Liver (tissue), 9 donors: ENCODE results near the gene MAP1LC3B2. TPM values are rescaled to one million over a fixed set of nuclear protein-coding genes. Genes with fewer than 3 reads are reported as not detected.

Experiments used
- DNase-seq: peaks from one replicate; pipeline ENCODE4 v3.0.0-alpha.2; 2017; ENCODE audit warnings: low spot score
- H3K27ac ChIP-seq, 2 donors: one replicate each; pipeline ENCODE4 v1.7.0; 2013; ENCODE audit warnings: inconsistent platforms in 2 of 2, low read length in 2 of 2, control low read depth in 1 of 2, low read depth in 1 of 2, mild to moderate bottlenecking in 1 of 2
- H3K27me3 ChIP-seq, 4 donors: one replicate each; pipeline versions ENCODE4 v1.6.1 to v1.7.0; 2013; ENCODE audit warnings: low read length in 3 of 4, inconsistent platforms in 1 of 4, mild to moderate bottlenecking in 1 of 4, moderate library complexity in 1 of 4; ENCODE audit not compliant: control insufficient read depth in 4 of 4, insufficient read depth in 4 of 4
- H3K36me3 ChIP-seq, 4 donors: one replicate each; pipeline versions ENCODE4 v1.6.1 to v1.7.0; 2013; ENCODE audit warnings: low read length in 3 of 4, mild to moderate bottlenecking in 3 of 4, low read depth in 1 of 4, moderate library complexity in 1 of 4; ENCODE audit not compliant: control insufficient read depth in 4 of 4, insufficient read depth in 3 of 4
- H3K4me1 ChIP-seq, 4 donors: one replicate each; pipeline versions ENCODE4 v1.6.1 to v1.7.0; 2013; ENCODE audit warnings: low read length in 3 of 4, mild to moderate bottlenecking in 3 of 4, moderate library complexity in 1 of 4; ENCODE audit not compliant: control insufficient read depth in 4 of 4, insufficient read depth in 4 of 4
- H3K4me3 ChIP-seq, 3 donors: one replicate each; pipeline versions ENCODE4 v1.6.1 to v1.7.0; 2013; ENCODE audit warnings: low read length in 3 of 3, control low read depth in 1 of 3, low read depth in 1 of 3, mild to moderate bottlenecking in 1 of 3
- H3K9ac ChIP-seq, 2 donors: one replicate each; pipeline ENCODE4 v1.7.0; 2013; ENCODE audit warnings: low read length in 2 of 2, mild to moderate bottlenecking in 2 of 2, moderate library complexity in 2 of 2, control low read depth in 1 of 2, low read depth in 1 of 2
- H3K9me3 ChIP-seq, 4 donors: one replicate each; pipeline versions ENCODE4 v1.6.1 to v1.7.0; 2013; ENCODE audit warnings: low read length in 3 of 4; ENCODE audit not compliant: control insufficient read depth in 4 of 4
- ATF3 ChIP-seq: IDR thresholded peaks from 2 replicates; pipeline ENCODE4 v1.6.1; 2016; ENCODE audit warnings: antibody characterized with exemption
- CTCF ChIP-seq: fragments of 150-350 bp; IDR thresholded peaks from 2 replicates; pipeline ENCODE4 v1.5.1; 2017; ENCODE audit warnings: improper control_type of control experiment, low read depth, low read length; ENCODE audit not compliant: missing input control
- EGR1 ChIP-seq, 2 donors: IDR thresholded peaks; 2 replicates each; pipeline ENCODE4 v1.6.1; 2016 to 2018; ENCODE audit warnings: antibody characterized with exemption in 2 of 2, low read depth in 2 of 2
- FOXA1 ChIP-seq: IDR thresholded peaks from 2 replicates; pipeline ENCODE4 v1.6.1; 2016; ENCODE audit warnings: antibody characterized with exemption
- FOXA2 ChIP-seq: IDR thresholded peaks from 2 replicates; pipeline ENCODE4 v1.6.1; 2016; ENCODE audit warnings: antibody characterized with exemption
- GABPA ChIP-seq, 2 donors: IDR thresholded peaks in 1 of 2; conservative IDR thresholded peaks in 1 of 2; 2 replicates each; pipeline ENCODE4 v1.6.1; 2016; ENCODE audit warnings: antibody characterized with exemption in 2 of 2, mild to moderate bottlenecking in 1 of 2, moderate library complexity in 1 of 2
- HNF4A ChIP-seq, 2 donors: conservative IDR thresholded peaks; 2 replicates each; pipeline ENCODE4 v1.6.1; 2016; ENCODE audit warnings: antibody characterized with exemption in 2 of 2, mild to moderate bottlenecking in 2 of 2
- HNF4G ChIP-seq: IDR thresholded peaks from 2 replicates; pipeline ENCODE4 v1.6.1; 2016; ENCODE audit warnings: antibody characterized with exemption
- JUND ChIP-seq, 2 donors: IDR thresholded peaks; 2 replicates each; pipeline ENCODE4 v1.6.1; 2016; ENCODE audit warnings: antibody characterized with exemption in 2 of 2
- MAX ChIP-seq: IDR thresholded peaks from 2 replicates; pipeline ENCODE4 v1.6.1; 2016; ENCODE audit warnings: antibody characterized with exemption
- RAD21 ChIP-seq, 2 donors: IDR thresholded peaks; 2 replicates each; pipeline ENCODE4 v1.6.1; 2016; ENCODE audit warnings: antibody characterized with exemption in 2 of 2, mild to moderate bottlenecking in 2 of 2
- REST ChIP-seq: IDR thresholded peaks from 2 replicates; pipeline ENCODE4 v1.6.1; 2016; ENCODE audit warnings: antibody characterized with exemption, mild to moderate bottlenecking
- RXRA ChIP-seq, 2 donors: IDR thresholded peaks; 2 replicates each; pipeline ENCODE4 v1.6.1; 2017 to 2018; ENCODE audit warnings: antibody characterized with exemption in 2 of 2, mild to moderate bottlenecking in 1 of 2
- SP1 ChIP-seq: IDR thresholded peaks from 2 replicates; pipeline ENCODE4 v1.6.1; 2018; ENCODE audit warnings: antibody characterized with exemption, mild to moderate bottlenecking
- YY1 ChIP-seq: IDR thresholded peaks from 2 replicates; pipeline ENCODE4 v1.6.1; 2016; ENCODE audit warnings: antibody characterized with exemption, mild to moderate bottlenecking
- ZBTB33 ChIP-seq: IDR thresholded peaks from 2 replicates; pipeline ENCODE4 v1.6.1; 2016; ENCODE audit warnings: antibody characterized with exemption
- WGBS: extraction: QIAGEN DNeasy Blood & Tissue Kit; methylation state at CpG from one replicate; pipeline ENCODE4 v1.1.7; 2013; 5-methylcytosine and 5-hydroxymethylcytosine counted together
- polyA plus RNA-seq, 2 donors: library from polyadenylated mRNA; stranded (reverse) in 1 of 2; unstranded in 1 of 2; fragments of 200-250 nt in 1 of 2; fragments of >200 nt in 1 of 2; fragmentation: Nextera tagmentation in 1 of 2; extraction: Ambion mirVana in 1 of 2; gene quantifications; one replicate each; pipeline versions ENCODE4 v1.2.1 to v1.2.3, GENCODE V29; 2013 to 2015
- total RNA-seq, 2 donors: library from RNA; depleted of rRNA; stranded (reverse); fragments of >200 nt; gene quantifications; one replicate each; pipeline ENCODE4 v1.2.3, GENCODE V29; 2014
- donor health status: healthy.
- donor health status: healthy.
- donor health status: healthy.
- donor health status: healthy.
- donor health status: healthy.

MAP1LC3B2 gene
- total RNA-seq (not detected), polyA plus RNA-seq (1 to 10 TPM; 1.3 to 7.7 TPM)

GRCh38 chr12:116559162-116559935, at the start of gene MAP1LC3B2:
MAP1LC3B2 (plus strand) TSS chr12:116559381; CDS start chr12:116575943, 16,562 bp downstream.
- WGBS, result 61% methylated on average over 19 of the region's 19 CpGs
- Histone ChIP-seq H3K27me3 (no peaks in the 10 kb centered on the region), H3K36me3 (no peaks in the 10 kb centered on the region), H3K4me3 (no peak within 1 kb of the TSS), H3K9ac (no peak within 1 kb of the TSS), H3K4me1 (no peaks in the 10 kb centered on the region), H3K27ac (peak within 1 kb of the TSS; percentile 41 to 54), H3K9me3 (peaks cover 0 to 1% (median 0%) of the 10 kb centered on the region in 4 donors)
- DNase-seq, result peak; percentile 81
- TF ChIP-seq RAD21 (IDR thresholded peaks at IDR 0.05) (peak in 1 of 2 donors; percentile 10), HNF4A (conservative IDR thresholded peaks at IDR 0.05) (peak in 1 of 2 donors; percentile 23), SP1 (peak; percentile 37), GABPA (IDR thresholded peaks at IDR 0.05 in 1 of 2, conservative IDR thresholded peaks at IDR 0.05 in 1 of 2) (no peak), FOXA2 (no peak), ZBTB33 (no peak)

GRCh38 chr12:116513944-116514343, 45.2 kb upstream of the MAP1LC3B2 start:
- Histone ChIP-seq H3K27me3 (no peaks in the 10 kb centered on the region), H3K4me1 (no peaks in the 10 kb centered on the region), H3K4me3 (no peak overlapping the region), H3K36me3 (no peaks in the 10 kb centered on the region), H3K9me3 (no peaks in the 10 kb centered on the region), H3K27ac (no peak overlapping the region), H3K9ac (no peak overlapping the region)
- TF ChIP-seq MAX (no peak), SP1 (no peak)
- 83% methylated on average over 8 of the region's 8 CpGs for WGBS
- no peak for DNase-seq

GRCh38 chr12:116515684-116516083, 43.5 kb upstream of the MAP1LC3B2 start:
- no peaks in the 10 kb centered on the region for H3K9me3 ChIP-seq
- TF ChIP-seq CTCF (no peak), FOXA1 (no peak), JUND (IDR thresholded peaks at IDR 0.05) (no peak), RXRA (IDR thresholded peaks at IDR 0.05) (no peak), ZBTB33 (no peak), HNF4A (conservative IDR thresholded peaks at IDR 0.05) (no peak), ATF3 (no peak), YY1 (no peak), HNF4G (no peak), MAX (no peak), EGR1 (IDR thresholded peaks at IDR 0.05; ENCODE audit: low read depth in 2 of 2) (no peak), REST (no peak), FOXA2 (no peak), SP1 (no peak), GABPA (IDR thresholded peaks at IDR 0.05 in 1 of 2, conservative IDR thresholded peaks at IDR 0.05 in 1 of 2) (no peak)

More at GRCh38 chr12:116515684-116516083, 43.5 kb upstream of the MAP1LC3B2 start:
- Histone ChIP-seq H3K4me1 (no peaks in the 10 kb centered on the region), H3K4me3 (no peak overlapping the region), H3K9ac (no peak overlapping the region), H3K27ac (no peak overlapping the region), H3K27me3 (no peaks in the 10 kb centered on the region), H3K36me3 (no peaks in the 10 kb centered on the region)
- DNase-seq, result no peak
- WGBS, result 83% methylated on average over 4 of the region's 4 CpGs
